ENCODE data around the gene PTPN3. TPM values are rescaled to one million over a fixed set of nuclear protein-coding genes. Genes with fewer than 3 reads are reported as not detected.

Gene PTPN3
- polyA plus RNA-seq, 1 donor, result 60.7 TPM

- DNase-seq, result no peak
Measured at GRCh38 chr9:109506097-109506712, 8.1 kb upstream of the PTPN3 start.

DNA sequence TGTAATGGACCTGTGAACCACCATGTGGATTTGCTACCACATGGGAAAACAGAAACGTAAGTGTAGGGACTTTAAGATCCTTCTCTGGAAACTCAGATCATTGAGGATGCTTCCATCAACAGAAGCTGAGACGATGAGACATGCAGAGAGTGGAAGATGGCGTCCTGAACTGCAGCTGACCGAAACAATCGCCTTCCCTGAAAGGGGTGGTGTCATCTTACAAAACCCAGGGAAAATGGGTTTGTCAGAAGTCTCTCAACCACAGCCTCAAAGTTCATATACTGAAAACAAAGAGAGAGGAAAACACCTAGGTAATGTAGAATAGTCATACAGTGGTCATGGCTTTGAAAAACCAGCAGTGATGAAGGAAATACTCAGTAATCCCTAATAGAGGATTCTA lies 6.6 kb upstream of the PTPN3 start:
- no peak for DNase-seq

DNA sequence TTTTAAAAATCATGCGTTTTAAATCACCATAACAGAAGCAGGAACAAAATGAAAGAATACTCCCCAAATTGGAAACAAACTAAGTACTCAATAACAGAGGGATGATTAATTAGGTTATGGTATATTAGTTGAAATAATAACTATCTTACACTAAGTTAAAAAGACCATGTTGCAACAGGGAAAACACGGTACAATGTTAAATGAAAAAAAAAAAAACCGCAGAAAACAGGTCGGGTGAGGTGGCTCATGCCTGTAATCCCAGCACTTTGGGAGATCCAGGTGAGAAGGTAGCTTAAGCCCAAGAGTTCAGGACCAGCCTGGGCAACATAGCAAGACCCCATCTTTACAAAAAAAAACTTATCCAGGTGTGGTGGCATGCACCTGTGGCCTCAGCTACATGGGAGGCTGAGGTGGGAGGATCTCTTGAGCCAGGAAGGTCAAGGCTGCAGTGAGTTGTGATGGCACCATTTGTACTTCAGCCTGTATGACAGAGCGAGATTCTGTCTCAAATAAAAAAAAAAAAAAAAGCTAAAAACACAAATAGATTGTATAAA lies 2.4 kb upstream of the PTPN3 start:
- no peak for DNase-seq

GRCh38 chr9:109499631-109500410 lies 1.7 kb upstream of the PTPN3 start:
- DNase-seq, result no peak

DNA sequence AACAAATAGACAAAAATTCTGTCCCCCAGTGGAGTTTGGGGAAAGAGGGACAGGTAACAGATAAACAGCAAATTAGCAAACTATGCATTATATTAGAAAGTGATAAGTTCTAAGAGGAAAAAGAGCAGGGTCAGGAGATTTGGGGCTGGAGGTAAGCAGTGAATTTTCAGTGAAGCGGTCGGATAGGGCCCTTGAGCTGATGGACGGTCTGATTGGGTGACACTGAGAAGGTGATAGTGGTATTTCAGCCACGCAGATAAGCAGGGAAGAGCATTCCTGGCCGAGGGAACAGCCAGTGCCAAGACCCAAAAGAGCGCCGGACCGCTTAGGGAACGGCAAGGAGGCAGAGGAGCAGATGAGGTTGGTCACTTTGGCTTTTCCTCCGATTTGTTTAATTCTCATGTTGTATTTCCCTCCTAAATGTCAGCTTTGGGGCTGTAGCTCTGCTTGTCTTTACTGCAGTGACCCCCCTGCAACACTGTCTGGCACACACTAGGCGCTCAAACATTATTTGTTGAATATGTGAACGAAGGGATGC lies 1.1 kb upstream of the PTPN3 start:
- DNase-seq, result no peak

- DNase-seq, result no peak
Measured at GRCh38 chr9:109497226-109498153, 617 bp downstream of the PTPN3 start.

- no peak for DNase-seq
Measured at GRCh38 chr9:109496841-109497225, 1.3 kb downstream of the PTPN3 start.

- DNase-seq, result no peak
Measured at GRCh38 chr9:109496218-109496617, 1.9 kb downstream of the PTPN3 start.

- no peak for DNase-seq
Measured at GRCh38 chr9:109493648-109494047, 4.5 kb downstream of the PTPN3 start.

GRCh38 chr9:109491590-109491989 lies 6.5 kb downstream of the PTPN3 start:
- DNase-seq, result no peak

- no peak for DNase-seq
Measured at GRCh38 chr9:109488791-109489492, 9.2 kb downstream of the PTPN3 start.

DNA sequence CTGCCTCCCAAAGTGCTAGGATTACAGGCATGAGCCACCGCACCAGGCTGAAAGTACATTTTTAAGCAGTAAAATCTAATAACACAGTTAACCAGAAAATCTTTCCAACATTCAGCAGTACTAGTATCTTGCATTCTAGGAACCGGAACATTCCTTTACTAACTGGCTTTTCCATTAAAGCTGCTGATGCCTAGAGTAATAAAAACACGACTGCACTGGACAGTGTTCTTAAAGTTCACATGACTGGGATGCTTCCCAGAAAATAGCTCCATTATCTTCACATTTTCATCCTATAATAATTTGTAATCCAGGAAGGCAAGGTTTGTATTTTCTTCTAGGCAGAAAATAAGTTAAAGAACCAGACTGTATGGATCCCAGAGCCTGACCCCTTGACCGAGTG lies 9.8 kb downstream of the PTPN3 start:
- DNase-seq, result no peak

- DNase-seq, result no peak
Measured at GRCh38 chr9:109487247-109487646, 10.9 kb downstream of the PTPN3 start.

- DNase-seq, result no peak
Measured at GRCh38 chr9:109483744-109484429, 14.2 kb downstream of the PTPN3 start.

GRCh38 chr9:109482391-109482916 lies 15.7 kb downstream of the PTPN3 start:
- no peak for DNase-seq

- DNase-seq, result no peak
Measured at GRCh38 chr9:109481856-109482255, 16.3 kb downstream of the PTPN3 start.

DNA sequence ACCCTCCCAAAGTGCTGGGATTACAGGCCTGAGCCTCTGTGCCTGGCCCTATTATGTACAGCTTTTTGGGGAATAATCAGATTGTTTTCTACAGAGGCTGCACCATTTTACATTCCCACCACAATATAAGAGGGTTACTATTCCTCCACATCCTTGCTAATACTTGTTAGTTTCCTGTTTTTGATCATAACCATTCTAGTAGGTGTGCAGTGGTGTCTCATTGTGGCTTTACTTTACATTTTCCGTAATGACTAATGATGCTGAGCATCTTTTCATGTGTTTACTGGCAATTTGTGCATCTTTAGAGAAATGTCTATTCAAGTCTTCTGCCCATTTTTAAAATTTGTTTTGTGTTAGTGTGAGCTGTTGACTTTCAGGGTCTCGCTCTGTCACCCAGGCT lies 18.3 kb downstream of the PTPN3 start:
- no peak for DNase-seq

DNA sequence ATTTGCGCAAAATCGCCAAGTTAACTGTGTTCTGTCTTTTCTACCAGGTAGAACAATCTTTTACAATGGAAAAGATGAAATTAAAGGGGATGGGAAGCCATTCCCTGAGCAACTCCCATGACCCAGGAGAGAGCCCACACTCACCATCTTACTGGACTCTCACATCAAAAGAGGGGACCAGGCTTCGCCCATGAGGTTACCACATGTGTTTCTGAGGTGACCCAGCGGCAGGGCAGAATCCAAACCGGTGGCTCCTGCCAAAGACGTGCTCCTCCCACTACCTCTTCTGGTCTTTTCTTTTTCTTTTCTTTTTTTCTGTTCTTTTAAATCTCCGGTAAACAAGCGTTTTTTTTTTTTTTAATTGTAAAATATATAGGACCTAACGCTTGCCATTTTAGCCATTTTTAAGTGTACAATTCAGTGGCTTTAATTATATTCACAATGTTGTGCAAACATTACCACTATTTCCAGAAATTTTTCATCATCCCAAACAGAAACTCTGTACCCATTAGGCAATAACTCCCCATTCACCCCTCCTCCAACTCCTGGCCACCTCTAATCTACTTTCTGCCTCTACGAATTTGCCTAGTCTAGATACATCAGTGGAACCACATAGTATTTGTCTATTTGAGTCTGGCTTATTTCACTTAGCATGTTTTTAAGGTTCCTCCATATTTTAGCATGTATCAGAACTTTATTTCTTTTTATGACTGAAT lies 19.3 kb downstream of the PTPN3 start:
- no peak for DNase-seq

GRCh38 chr9:109478051-109478563 lies 20.0 kb downstream of the PTPN3 start:
- no peak for DNase-seq

All from left kidney (tissue), 2 donors.